Activated naive CD8-positive, alpha-beta T cell treated with anti-CD3 and anti-CD28 coated beads for 36 hours (primary cell): Measurements from ENCODE around the gene REM1. TPM values are rescaled to one million over a fixed set of nuclear protein-coding genes. Genes with fewer than 3 reads are reported as not detected.

ENCODE experiments used
- total RNA-seq, 2 experiments: library from RNA; stranded (reverse); gene quantifications; one replicate each; pipeline ENCODE4 v1.2.3, GENCODE V29; 2021

Gene REM1
- total RNA-seq, 2 experiments from 2014 or later, result not detected

Other genes starting within 250 kb of the REM1 start
- not detected for gene DEFB115, start 217.6 kb upstream of the REM1 start, total RNA-seq
- not detected for gene DEFB116, start 166.7 kb upstream of the REM1 start, total RNA-seq
- not detected for gene DEFB118, start 106.7 kb upstream of the REM1 start, total RNA-seq
- gene DEFB119, start 84.7 kb upstream of the REM1 start, total RNA-seq, result not detected
- not detected for gene DEFB121, start 69.1 kb upstream of the REM1 start, total RNA-seq
- gene DEFB123, start 34.7 kb upstream of the REM1 start, total RNA-seq, result not detected
- not detected for gene DEFB124, start 161 bp upstream of the REM1 start, total RNA-seq
- gene HM13, start 39.2 kb downstream of the REM1 start, total RNA-seq, result 100 to 1,000 TPM; 137 to 142 TPM
- under 1 TPM; 0.36 to 0.37 TPM for gene ID1, start 130.0 kb downstream of the REM1 start, total RNA-seq
- not detected for gene COX4I2, start 162.6 kb downstream of the REM1 start, total RNA-seq
- gene BCL2L1, start 247.6 kb downstream of the REM1 start, total RNA-seq, result 100 to 1,000 TPM; 196 to 206 TPM